ENCODE measurements around the gene JAG1.
"Not testable (repeated sequence)": the region's sequence is repeated elsewhere in the genome, so short reads cannot be mapped to it uniquely, and the experiment has no call there.

JAG1 gene

DNA sequence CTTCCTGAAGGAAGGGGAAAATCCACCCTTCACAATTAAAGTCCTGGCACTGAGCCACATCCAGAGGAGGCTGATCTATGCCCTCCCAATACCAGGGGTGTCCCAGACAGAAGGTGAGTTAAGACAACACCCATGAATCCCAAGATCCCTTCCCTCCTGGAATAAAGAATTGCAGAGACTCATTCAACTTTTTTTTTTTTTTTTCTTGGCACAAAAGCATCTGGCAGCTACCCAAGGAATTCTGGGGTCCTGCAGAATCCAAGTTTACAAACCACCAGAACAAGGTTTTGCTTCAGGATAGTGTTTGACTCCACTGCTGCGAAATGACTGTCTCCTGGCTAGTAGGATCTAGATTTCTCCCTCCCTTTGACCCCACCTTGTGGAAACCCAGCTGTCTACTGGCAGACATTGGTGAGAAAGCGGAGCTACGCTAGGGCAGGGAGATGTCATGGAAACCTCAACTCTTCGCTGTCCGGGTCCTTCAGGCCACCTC is 37.4 kb downstream of the JAG1 start:
- DNase-seq (ENCODE audit: low read depth) = no peak

DNA sequence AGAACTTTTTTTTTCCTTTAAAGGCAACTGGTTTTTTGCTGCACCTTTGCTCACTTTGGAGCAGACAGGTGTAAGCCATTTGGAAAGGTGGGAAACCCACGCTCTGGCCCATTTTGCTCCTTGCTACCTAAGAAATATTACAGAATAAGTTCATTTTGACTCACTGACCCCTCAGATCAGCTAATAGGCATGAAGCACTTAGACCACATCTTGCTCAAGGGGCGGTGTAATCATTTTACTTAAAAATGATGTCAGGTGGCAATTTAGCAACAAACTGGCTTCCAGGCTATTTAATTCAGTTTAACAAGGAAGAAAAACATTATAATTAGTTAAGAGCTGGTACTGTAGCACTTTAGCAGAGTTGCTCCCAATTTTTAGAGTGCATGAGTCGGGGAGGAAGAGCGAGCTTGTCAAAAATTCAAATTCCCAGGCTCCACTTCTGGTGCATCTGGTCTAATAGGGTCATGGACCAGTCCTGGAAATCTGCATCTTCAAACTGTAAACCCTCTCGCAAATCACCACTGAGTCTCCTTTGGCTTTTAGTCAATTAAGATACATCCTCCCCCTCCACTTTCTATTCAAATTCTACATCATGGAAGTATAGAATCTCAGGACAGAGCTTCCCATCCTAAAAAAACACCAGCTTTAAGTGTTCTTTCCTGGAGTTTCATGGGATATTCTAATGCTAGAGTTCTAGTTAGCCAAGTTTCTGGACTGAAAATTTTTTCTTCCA is 38.2 kb downstream of the JAG1 start:
- DNase-seq (ENCODE audit: low read depth) = no peak

DNA sequence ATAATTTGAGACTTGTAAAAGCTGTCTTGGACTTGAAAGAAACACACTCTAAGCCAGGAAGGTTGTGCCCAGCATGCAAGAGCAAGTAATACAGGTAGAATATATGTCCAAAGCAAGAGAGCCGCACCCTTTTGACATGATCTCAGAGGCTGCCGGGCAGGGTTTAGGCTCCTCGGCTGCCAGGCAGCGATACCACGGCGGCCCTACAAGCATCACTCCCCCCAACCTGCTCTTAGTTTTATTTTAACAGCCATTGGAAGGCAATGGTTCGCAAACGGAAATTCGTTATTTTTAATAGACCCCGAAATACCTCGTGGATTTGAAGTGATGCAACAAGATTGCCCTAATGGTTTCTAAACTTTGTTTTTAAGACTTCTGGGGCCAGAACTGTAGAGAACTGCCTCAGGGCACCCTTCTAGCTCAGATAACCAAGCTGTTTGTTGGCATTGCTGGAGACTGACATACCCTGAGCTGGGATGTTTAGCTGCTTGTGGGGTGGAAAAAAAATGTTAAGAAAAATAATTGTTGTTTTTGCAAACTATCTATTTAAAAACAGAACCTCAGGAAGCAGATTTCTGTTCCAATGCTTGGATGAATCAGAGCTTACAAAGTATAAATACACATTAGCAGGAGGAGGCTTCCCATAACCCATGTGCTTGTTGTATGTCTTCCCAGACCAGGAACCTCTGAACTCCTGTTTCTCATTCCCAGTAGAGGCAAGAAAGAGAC is 39.0 kb downstream of the JAG1 start:
- DNase-seq (ENCODE audit: low read depth) = no peak

DNA sequence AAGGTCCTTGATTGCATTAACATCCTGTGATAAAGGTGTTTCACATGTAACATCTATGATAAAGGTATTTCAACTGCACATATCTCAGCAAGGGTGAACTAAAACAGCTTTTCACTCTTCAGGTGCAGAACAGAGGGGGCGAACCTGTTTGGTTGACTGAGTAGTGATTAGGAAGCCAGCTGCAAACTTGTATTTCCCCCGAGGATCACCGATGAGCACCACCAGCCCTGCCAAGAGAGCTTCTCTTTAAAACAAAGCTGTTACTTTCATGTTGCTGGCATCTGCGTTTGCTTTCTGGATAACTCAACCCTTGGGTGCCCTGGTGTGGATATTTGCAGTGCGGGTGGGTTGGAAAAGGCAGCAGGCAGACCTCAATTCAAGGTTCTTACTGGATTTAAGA is 39.6 kb downstream of the JAG1 start:
- DNase-seq (ENCODE audit: low read depth) = no peak

DNA sequence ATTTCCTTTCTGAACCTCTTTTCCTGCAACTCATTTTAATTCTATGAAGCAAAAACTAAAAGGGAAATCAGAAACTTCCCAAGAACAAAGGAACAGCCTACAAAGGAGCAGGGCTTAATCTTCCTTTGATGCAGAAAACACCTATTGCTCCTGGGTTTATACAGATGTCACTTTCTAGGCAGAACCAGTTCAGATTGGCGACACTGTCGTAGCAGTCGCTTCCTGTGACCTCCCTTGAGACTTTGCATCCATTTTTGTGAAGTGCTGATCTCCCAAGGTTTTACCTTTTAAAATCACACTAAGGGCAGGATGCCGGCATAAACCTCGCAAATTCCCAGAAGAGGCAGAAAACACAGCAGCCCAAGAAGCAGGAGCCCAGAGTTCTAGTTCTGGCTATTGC is 40.1 kb downstream of the JAG1 start:
- DNase-seq (ENCODE audit: low read depth) = no peak

DNA sequence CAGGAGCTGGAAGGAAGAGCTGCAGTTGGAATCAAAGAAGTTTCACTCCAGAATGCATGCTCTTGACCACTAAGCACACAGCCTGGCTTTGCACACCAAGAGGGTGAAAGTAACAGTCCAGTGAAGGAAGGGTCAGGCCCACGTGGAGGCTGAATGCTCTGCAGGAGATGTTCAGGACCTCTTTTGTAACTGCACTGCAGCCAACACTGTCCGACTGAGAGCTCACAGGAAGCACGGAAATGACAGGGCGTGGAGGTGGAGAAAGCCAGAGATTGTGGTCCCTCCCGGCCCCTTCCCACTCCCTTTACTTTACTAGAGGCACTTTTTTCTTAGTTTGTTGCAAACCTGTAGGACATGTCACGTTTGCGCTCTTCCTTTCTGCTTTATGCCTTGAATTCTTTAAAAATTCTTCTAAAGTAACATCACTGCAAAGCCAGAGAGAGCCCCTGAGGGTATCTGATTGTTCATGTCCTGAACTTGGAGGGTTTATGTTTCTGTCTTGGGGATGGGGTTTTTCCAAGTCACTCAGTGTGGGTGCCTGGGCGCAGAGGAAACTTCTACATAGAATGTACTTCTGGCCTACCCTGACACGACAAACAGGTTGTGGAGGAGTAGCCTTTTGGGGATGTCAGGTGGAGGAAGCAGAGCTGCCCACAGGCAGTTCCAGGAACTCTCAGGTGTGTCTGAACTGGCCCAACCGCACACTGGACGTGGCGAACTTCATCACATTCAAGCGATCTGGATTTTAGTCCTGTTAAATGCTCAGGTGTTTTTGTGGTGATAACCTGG is 40.9 kb downstream of the JAG1 start:
- no peak for DNase-seq (ENCODE audit: low read depth)

DNA sequence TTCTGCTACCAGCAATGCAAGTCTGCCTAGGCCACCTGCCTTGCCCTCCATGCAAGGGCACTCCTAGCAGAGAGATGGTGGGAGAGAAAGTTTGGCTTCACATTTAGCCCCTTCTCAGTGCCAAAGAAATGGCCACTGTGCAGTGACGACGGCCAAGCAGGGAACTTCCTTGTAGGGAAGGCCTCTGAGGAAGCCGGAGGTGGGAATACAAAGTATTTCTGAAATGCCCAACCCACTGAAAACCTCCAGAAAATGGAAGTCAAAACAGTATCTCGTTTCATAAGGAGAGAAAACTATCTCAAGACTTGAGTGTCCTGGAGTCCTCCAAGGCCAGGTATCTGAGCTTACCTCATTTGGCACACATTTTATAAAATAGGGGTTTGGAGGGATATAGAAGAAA is 42.7 kb downstream of the JAG1 start:
- DNase-seq (ENCODE audit: low read depth) = no peak

DNA sequence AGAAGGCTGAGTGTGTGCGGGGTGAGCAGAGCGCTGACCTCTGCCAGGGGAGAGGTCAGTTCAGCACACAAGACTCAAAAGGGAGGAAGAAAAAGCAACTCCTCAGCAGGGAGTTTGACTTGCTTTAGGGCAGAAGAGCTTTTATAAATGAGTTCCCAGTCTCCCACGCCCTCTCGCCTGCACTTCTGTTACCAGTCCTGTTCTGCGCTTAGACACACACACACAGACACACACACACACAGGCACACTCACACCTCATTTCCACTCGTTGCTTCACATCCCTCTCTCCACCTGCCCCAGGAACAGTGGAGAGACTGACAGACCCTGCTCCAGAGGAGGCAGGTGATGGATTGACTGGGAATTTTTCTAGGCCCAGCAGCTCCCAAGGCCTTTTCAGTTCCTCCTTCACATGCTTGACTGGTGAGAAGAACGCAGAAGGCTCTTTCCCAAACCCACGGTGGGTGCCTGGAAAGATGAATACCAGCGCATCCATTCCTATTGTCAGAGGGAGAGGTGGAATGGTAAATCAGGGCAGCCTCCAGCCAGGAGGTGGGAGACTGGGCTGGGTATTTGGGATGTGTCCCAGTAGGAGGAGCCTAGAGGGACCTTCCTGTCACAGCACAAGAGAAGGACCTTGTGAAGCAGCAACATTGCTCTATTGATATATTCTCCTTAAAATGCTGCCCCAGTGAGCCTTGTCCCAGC is 43.7 kb downstream of the JAG1 start:
- no peak for DNase-seq (ENCODE audit: low read depth)

DNA sequence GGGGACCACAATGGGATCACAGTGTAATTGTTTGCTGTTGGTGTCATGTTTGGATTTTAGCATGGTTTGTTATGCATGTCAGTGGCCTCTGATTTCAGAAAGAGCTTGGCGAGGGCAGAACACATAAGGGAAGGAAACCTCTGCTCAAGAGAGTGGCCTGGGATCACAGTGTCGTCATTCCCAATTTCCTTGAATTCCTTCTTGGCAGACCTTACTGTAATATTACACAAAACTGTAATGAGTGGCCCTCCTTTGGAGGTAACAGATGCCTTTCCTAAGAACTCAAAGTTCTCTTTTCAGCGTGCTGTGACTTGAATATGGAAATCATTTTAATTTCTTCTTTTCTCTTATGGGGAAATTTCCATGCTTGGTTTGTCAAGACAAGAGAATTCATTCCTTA is 46.9 kb downstream of the JAG1 start:
- DNase-seq (ENCODE audit: low read depth) = no peak

DNA sequence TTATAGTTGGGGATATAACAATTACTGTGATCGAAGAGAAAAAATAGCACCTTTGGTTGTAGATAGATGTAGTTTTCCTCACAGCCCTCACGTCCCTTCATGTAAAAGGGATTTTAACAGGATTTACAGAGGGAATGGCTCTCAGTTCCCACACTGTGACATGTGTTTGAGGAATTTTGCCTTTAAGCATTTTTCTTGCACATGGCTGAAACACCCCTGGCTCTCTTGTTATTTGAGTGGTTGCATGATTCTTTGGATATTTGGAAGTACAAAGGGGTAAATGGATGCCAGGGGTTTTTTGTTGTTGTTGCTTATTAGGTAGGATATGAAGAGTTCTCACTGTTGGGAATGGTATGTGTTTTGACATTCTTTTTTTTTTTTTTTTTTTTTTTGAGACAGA is 48.2 kb downstream of the JAG1 start:
- DNase-seq (ENCODE audit: low read depth) = no peak

DNA sequence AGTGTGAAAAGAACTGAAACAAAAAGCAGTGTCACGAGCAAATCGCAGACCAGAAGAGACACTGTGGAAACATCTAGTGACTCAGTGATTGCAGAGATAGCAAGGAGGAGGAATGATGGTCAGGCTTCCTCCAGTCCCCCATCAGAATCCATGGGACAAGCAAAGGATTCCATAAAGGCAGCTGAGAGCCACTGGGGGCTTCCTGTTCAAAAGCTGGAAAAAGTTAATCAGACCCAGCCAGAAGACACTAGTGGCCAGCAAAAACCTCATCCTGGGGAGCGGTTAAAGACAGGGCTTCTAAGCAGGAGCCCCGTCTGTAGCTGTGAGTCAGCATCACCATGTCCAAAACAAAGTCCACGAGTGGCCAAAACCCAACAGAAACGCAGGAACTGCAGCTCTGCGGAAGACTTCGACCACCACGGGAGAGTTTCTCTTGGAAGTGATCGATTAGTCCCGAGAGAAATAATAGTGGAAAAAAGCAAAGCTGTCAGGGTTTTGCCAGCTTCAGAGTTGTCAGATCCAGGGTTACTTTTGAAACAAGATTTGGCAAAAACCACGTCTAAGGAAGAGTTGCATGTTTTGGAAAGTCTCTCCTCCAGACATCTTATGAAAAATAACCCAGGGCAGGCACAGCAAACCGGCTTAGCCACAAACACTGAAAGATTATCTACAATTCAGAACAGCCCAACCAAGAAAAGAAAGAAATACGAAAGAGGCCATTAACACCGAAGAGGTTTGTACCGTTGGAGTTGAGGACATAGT is 51.0 kb downstream of the JAG1 start:
- DNase-seq (ENCODE audit: low read depth) = peak; percentile 58

DNA sequence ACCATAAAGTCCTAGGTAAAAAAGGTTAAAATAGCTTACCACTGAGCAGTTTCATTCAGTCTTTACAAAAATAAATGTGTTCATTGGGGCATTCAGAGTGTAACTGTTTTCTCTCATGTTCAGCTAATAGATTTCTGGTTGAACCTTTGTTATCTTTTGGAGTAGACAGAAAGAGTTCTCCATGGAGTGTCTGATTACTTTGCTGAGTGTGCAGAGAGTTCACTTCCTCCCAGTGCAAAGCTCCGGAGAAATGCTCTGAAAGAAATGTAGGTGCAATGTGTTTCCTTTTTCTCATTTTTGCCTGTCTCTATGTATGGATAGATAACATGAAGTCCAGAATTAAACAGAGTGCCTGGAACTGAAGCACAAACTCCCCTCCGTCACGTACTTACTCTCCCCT is 52.6 kb downstream of the JAG1 start:
- DNase-seq (ENCODE audit: low read depth) = peak; percentile 37

DNA sequence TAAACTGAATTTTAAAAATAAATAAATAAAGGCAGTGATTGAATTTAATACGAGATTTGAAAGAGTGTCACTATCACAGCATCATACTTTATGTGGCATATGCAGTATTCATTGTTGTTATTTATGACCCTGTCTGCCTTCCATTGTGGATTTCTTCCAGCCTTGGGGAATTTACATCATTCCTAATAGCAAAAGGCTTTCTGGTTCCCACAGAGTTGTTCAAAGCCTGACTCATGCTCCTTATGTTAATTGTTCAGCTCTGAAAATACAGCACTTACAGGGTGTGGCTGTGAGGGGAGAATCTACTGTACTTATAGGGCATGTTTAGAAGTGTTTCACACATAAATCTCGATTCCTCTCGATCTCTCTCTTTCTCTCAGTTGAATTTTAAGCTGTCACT is 54.4 kb downstream of the JAG1 start:
- DNase-seq (ENCODE audit: low read depth) = no peak

DNA sequence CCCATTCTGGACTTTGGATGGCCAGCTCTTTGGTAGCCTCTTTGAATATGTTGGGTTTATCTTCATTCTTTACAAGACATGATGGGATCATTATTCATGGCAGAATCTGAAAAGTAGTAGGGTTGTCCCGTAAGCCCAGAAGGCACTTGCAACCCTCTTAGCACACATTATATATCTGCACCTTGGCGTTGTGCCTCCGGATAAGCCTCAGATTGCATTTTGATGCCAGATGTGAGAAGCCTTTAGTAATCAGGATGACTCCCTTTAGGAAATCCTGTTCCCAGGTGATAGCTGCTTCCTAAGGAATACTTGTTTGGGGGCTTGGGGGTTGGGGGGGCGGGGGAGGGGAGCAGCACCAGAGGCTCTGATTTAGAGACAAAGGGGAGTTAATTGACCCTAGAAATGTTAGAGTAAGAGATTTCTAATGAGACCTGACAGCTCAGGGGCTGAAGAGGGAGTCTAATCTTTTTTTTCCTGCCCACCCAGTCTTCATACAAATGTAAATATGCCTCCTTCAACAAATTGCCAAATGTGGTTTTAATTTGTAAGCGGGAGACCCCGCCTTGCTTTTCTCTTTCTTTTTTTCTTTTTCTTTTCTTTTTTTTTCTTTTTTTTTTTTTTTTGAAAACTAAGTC is 55.1 kb downstream of the JAG1 start:
- no peak for DNase-seq (ENCODE audit: low read depth)

DNA sequence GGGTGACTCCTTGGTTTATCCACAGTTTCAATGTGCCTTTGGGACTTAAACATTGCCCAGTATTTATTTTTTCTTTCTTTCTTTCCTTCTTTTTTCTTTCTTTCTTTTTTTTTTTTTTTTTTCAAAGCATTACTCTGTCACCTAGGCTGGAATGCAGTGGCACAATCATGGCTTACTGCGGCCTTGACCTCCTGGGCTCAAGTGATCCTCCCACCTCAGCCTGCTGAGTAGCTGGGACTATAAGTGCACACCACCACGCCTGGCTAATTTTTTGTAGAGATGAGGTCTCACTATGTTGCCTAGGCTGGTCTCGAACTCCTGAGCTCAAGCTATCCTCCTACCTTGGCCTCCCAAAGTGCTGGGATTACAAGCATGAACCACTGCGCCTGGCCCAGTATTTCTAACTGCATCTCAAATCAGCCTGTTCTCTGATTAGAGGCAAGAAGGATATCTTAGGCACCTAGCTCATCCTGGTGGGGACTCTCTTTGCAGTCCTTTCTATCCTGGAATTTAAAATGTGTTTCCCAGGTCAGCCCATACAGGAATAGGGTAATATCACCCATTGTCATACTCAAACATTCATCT is 56.2 kb downstream of the JAG1 start:
- not testable (repeated sequence) for DNase-seq (ENCODE audit: low read depth)

DNA sequence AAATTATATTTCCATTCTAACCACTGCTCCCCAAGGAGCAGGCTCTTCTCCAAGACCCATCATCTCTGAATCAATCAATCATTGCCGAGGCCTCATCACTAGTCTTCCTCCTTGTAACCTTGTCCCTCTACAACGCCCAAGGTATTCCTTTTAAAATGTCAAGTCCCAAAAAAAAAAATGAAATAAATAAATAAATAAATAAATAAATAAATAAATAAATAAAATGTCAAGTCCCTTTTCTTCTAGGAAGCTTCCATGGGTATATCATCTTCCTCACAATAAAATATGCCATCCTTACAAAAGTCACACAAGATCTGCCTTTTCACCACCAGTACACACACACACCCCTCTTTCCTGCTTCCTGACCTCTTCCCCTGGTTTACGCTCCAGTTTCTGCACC is 57.6 kb downstream of the JAG1 start:
- no peak for DNase-seq (ENCODE audit: low read depth)

DNA sequence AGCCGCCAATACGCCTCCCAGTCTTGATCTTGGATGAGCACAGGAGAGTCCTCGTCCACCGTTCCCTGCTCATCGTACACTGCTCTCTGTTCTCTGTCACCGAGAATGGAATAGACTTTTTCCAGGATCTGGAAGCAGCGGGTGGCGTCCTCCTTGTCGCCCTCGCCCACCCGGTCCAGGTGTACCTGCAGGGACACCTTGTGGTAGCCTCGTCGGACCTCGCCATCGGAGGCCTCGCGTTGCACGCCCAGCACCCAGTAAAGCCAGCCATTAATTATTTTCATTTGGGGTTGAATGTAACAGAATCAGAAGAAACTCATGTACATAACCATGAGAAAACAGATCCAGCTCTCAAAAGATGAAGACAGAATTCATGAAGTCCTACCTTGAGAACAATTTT is 59.9 kb downstream of the JAG1 start:
- DNase-seq (ENCODE audit: low read depth) = no peak

DNA sequence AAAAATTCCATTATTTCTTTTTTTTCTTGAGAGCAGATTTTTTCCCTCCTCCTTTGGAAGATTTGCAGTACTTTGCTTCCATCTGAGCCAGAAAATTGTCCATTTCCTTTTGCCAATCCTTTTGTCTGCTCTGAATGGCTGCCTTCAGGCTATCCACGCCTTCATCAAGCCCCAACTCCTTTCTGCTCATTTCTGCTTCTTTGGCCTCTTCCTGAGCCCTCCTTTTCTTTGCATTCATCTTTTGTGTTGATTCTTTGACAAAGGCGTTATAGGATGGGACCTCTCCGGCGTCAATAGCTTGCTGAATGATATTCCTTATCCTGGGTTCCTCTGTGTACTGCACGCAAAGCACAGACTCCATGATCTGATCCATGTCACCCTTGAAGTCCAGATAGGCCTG is 60.4 kb downstream of the JAG1 start:
- DNase-seq (ENCODE audit: low read depth) = not testable (repeated sequence)

DNA sequence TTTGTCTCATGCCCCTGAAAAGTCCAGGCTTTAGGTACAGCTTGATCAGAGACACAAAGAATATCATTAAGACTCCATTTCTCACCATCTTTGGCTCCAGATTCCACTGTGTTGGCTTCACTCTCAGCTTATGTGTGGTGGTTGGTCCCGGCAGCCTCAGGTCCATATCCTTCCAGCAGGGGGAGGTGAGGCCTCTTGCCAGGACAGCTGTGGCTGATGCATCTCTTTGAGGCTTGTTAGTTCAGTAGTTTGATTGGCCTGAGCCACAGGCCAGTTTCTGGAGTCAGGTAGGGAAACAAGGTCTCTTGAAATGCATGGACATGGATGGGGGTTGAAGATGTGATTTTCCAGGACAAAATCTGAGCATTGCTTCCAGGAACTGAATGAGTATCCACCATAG is 62.4 kb downstream of the JAG1 start:
- DNase-seq (ENCODE audit: low read depth) = no peak

DNA sequence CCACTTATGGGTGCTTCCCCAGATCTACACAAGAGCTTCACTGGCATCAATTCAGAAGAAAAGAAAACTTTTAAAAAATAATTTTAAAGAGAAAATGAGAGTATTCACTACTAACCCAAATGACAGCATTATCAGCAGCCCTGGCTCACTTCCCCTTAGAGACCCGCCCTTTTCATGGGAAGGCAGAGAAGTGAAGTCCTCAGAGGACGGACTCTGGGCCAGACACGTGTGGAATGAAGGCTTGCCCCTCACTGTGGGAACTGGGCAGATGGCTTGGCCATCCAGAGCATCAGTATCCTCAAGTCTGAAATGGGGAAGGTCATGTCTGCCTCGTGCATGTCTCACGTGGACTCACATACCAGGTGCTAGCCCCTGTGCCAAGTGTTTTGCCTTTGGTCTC is 63.5 kb downstream of the JAG1 start:
- no peak for DNase-seq (ENCODE audit: low read depth)

DNA sequence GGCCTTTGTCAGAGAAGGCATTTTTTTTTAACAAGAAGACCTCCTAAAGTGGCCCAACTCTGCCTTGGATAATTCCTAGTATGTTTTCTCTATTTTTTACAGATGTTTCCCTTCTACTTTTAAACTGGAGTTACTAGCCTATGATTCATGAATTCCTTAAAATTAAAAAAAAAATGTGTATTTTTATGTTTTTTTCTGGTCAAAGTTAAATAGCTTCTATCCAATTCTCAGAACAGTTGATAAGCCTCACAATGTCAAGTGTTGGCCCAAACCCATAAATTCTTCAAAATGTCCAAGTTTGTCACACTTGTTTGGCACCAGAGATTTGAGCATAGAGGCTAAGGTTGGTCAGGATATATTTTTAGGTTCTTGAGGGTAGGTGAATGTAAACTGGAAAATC is 64.0 kb downstream of the JAG1 start:
- no peak for DNase-seq (ENCODE audit: low read depth)

Data from CMK (cell line).